PC-9 (cell line): ENCODE data around the gene NSD2. TPM values are rescaled to one million over a fixed set of nuclear protein-coding genes. Genes with fewer than 3 reads are reported as not detected.

Source experiments
- BruUV-seq: library from RNA; stranded (reverse); fragments of 400-500 nt; replicated peaks from 2 replicates; lab custom pipeline; 2021; lab: Mats Ljungman, UMichigan
- CTCF ChIA-PET: fragments of 300-600 bp; sonication (Branson Sonifier 250); formaldehyde crosslinking; loops from one replicate; lab custom pipeline; 2022; ENCODE audit warnings: antibody characterized with exemption; lab: Charles Lee
- POLR2A ChIA-PET: fragments of 300-600 bp; sonication (Branson Sonifier 250); formaldehyde crosslinking; loops from one replicate; lab custom pipeline; 2022; ENCODE audit warnings: antibody characterized with exemption; ENCODE audit not compliant: unreplicated experiment; lab: Charles Lee
- DNase-seq, 2 experiments: peaks; one replicate each; pipeline versions ENCODE4 v3.0.0 to v3.0.0-alpha.2; 2015 to 2022; ENCODE audit warnings: mixed read lengths in 1 of 2
- H2AFZ ChIP-seq: fragments of 200-600 bp; sonication (generic); 2 replicates; pipeline ENCODE4 v1.8.1; 2017; ENCODE audit warnings: antibody characterized with exemption
- H3F3A ChIP-seq: fragments of 200-600 bp; sonication (generic); 2 replicates; pipeline ENCODE4 v1.8.1; 2017; ENCODE audit warnings: antibody characterized with exemption, mild to moderate bottlenecking, low read depth; ENCODE audit not compliant: insufficient read depth
- H3K27ac ChIP-seq: fragments of 200-600 bp; sonication (generic); 2 replicates; pipeline ENCODE4 v1.6.1; 2016; ENCODE audit warnings: mixed run types
- H3K27me3 ChIP-seq: fragments of 200-600 bp; sonication (generic); 2 replicates; pipeline ENCODE4 v1.6.1; 2016; ENCODE audit warnings: low read depth, mixed run types; ENCODE audit not compliant: insufficient read depth
- H3K36me3 ChIP-seq: fragments of 200-600 bp; sonication (generic); 2 replicates; pipeline ENCODE4 v1.6.1; 2016; ENCODE audit warnings: low read depth, mixed run types
- H3K4me1 ChIP-seq: fragments of 200-600 bp; sonication (generic); replicated peaks from 2 replicates; pipeline ENCODE4 v1.6.1; 2016; ENCODE audit warnings: mixed run types; ENCODE audit not compliant: insufficient read depth
- H3K4me2 ChIP-seq: fragments of 200-600 bp; sonication (generic); 2 replicates; pipeline ENCODE4 v1.6.1; 2017; ENCODE audit warnings: mixed run types
- H3K4me3 ChIP-seq: fragments of 200-600 bp; sonication (generic); 2 replicates; pipeline ENCODE4 v1.6.1; 2016; ENCODE audit warnings: mixed run types
- H3K79me2 ChIP-seq: fragments of 200-600 bp; sonication (generic); 2 replicates; pipeline ENCODE4 v1.6.1; 2017; ENCODE audit warnings: low read depth, mixed run types
- H3K9me2 ChIP-seq: fragments of 200-600 bp; sonication (generic); 2 replicates; pipeline ENCODE4 v1.8.1; 2017; ENCODE audit warnings: mild to moderate bottlenecking; ENCODE audit not compliant: insufficient read depth
- H3K9me3 ChIP-seq: fragments of 200-600 bp; sonication (generic); 2 replicates; pipeline ENCODE4 v1.8.1; 2016; ENCODE audit warnings: low read depth; ENCODE audit not compliant: insufficient read depth
- H4K20me1 ChIP-seq: fragments of 200-600 bp; sonication (generic); 2 replicates; pipeline ENCODE4 v1.8.1; 2017; ENCODE audit not compliant: insufficient read depth
- EZH2 ChIP-seq: fragments of 200-600 bp; sonication (generic); IDR thresholded peaks from 2 replicates; pipeline ENCODE4 v1.8.0; 2017; ENCODE audit warnings: antibody characterized with exemption, low read depth
- intact Hi-C: fragments of 100-400 bp; cut with micrococcal nuclease; formaldehyde crosslinking; loops from one replicate; pipeline ENCODE4 v1.10.0; 2022; ENCODE audit not compliant: unreplicated experiment
- total RNA-seq: library from RNA; stranded (reverse); gene quantifications from 2 replicates; pipeline ENCODE4 v1.2.3, GENCODE V29; 2021
- TF ChIP-seq, protein P1 (sequence below): fragments of 200-600 bp; sonication (generic); conservative IDR thresholded peaks from 2 replicates; pipeline ENCODE4 v1.6.1; 2017; ENCODE audit warnings: mixed run types, antibody characterized with exemption, mild to moderate bottlenecking, moderate library complexity

The NSD2 gene
- total RNA-seq, 1 experiment from 2014 or later, result 176 TPM

DNA sequence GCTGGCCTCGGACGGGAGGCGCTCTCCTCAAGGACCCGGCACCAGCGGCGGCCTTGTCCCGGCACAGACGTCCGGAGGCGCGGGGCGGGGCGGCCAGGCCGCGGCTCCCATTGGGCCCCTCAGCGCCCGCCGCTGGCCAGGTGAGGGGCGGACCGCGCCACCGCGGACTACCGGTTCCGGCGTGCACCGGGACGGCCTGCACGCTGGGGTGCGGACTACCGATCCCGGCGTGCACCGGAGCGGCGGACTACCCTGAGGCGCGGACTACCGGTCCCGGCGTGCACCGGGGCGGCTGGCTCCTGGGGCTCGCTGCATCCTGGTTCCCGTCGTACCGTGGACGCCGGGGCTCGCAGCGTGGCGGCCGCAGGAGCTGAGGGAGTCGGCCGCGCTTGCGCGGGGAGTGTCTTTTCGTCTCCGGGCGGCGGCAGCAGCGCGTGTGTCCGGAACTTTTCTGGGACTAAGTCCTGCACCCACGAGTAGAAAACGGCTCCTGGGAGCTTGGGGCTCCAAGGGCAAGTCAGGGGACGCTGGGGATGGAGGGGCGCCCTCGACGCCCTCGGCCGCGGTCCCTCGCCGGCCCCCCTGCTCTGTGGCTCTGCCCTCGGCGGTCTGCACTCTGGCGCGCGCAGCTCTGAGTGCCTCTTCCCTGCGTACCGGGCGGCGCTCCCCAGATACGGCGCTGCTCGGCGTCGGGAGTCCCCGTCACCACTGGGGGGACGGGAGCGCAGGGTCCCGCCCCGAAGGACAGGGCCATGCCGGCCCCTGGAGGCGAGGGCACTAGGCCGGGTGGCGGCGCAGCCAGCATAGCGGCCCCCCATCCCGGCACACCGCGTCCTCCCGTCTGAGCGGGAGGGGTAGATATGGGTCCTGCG, 14.9 kb upstream of the NSD2 start, which contains the start of gene LETM1:
LETM1 (minus strand) TSS at position 86 of the 872 bp plus-strand sequence. CDS start 206 bp downstream, outside the sequence.
- peak within 1 kb of the TSS; percentile 47; the same call in 1 of the 2 replicates for H3K27ac ChIP-seq
- peaks cover 61% of the 10 kb centered on the region for H3K79me2 ChIP-seq
- H3K4me1 ChIP-seq, result peaks cover 36% of the 10 kb centered on the region
- peak within 1 kb of the TSS; percentile 99 for H2AFZ ChIP-seq
- peaks cover 15% of the 10 kb centered on the region for H4K20me1 ChIP-seq
- TF ChIP-seq EZH2, result no peak
- TF ChIP-seq, protein P1, sequence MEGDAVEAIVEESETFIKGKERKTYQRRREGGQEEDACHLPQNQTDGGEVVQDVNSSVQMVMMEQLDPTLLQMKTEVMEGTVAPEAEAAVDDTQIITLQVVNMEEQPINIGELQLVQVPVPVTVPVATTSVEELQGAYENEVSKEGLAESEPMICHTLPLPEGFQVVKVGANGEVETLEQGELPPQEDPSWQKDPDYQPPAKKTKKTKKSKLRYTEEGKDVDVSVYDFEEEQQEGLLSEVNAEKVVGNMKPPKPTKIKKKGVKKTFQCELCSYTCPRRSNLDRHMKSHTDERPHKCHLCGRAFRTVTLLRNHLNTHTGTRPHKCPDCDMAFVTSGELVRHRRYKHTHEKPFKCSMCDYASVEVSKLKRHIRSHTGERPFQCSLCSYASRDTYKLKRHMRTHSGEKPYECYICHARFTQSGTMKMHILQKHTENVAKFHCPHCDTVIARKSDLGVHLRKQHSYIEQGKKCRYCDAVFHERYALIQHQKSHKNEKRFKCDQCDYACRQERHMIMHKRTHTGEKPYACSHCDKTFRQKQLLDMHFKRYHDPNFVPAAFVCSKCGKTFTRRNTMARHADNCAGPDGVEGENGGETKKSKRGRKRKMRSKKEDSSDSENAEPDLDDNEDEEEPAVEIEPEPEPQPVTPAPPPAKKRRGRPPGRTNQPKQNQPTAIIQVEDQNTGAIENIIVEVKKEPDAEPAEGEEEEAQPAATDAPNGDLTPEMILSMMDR, result no peak
- H3K9me2 ChIP-seq, result no peaks in the 10 kb centered on the region
- peak within 1 kb of the TSS; percentile 82 for H3K4me3 ChIP-seq
- peak within 1 kb of the TSS; percentile 96 for H3K4me2 ChIP-seq
- H3K27me3 ChIP-seq, result no peaks in the 10 kb centered on the region
- H3K9me3 ChIP-seq, result no peaks in the 10 kb centered on the region
- BruUV-seq, result no TSS peak
- ChIA-PET POLR2A (interaction anchor here (0.5 to 0.6 kb wide), 3 partner anchors 8 to 1382 kb away, joined by 3 to 16 read pairs (median 5); no protein-coding TSS in a partner anchor), CTCF (no interaction called here)
- intact Hi-C loops, result loop anchor here (1.0 kb wide), 1 partner anchor 14 kb away; no protein-coding TSS in a partner anchor
- H3K36me3 ChIP-seq, result no peaks in the 10 kb centered on the region
- peaks cover 15% of the 10 kb centered on the region; the same call in 1 of the 2 replicates for H3F3A ChIP-seq
- DNase-seq, result peak; percentile 80 to 97

DNA sequence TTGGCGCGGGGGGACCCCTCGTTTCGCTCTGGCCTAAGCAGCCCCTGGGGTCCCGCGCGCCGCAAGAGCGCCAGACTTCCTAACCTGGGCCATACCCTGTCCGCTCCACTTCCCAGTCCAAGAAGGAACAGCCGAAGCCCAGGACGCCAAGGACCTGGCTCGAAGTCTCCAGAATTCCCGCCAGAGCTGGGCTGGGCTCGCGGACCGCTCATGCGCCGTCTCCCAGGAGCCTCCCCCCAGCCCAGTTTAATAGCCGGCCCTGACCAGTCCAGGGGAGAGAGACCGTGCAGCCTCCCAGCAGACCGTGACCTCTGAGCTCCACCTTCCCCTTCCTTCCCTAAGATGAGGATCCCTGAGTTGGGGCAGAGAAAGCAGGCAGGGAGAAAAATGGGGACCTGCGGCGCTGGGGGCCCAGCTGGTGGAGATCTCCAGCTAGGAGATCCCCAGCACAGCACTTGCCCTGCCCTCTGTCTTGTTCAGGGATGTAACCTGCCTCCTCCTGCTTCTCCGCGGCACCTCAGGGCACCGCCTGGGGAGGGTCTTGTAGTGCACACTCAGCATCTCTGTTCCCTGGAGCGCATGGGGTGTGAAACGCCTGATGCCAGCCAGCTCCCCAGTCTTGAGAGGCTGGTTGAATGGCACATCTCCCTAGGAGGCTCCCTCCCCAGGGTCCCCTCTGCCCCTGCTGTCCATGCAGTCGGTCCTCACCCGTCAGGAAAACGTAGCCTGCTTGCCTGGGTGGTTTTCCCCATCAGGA, 14.1 kb upstream of the NSD2 start:
- DNase-seq, result no peak
- Histone ChIP-seq H3K27me3 (no peaks in the 10 kb centered on the region), H3K4me3 (peak overlapping the region; percentile 82), H4K20me1 (peaks cover 9% of the 10 kb centered on the region), H3K36me3 (no peaks in the 10 kb centered on the region), H3K9me2 (no peaks in the 10 kb centered on the region), H3K9me3 (no peaks in the 10 kb centered on the region), H3K79me2 (peaks cover 53% of the 10 kb centered on the region), H3K4me1 (peaks cover 32% of the 10 kb centered on the region), H2AFZ (peak overlapping the region; percentile 99), H3F3A (peaks cover 9% of the 10 kb centered on the region; the same call in 1 of the 2 replicates), H3K4me2 (peak overlapping the region; percentile 89), H3K27ac (no peak overlapping the region)
- TF ChIP-seq, protein P1, result no peak
- no peak for TF ChIP-seq EZH2
- intact Hi-C loops, result loop anchor here (1.0 kb wide), 1 partner anchor 13 kb away; no protein-coding TSS in a partner anchor
- ChIA-PET POLR2A (interaction anchor here (0.5 to 0.7 kb wide), 3 partner anchors 30 to 1383 kb away, joined by 3 to 5 read pairs (median 3); no protein-coding TSS in a partner anchor), CTCF (no interaction called here)
- TSS peak; percentile 54 for BruUV-seq

DNA sequence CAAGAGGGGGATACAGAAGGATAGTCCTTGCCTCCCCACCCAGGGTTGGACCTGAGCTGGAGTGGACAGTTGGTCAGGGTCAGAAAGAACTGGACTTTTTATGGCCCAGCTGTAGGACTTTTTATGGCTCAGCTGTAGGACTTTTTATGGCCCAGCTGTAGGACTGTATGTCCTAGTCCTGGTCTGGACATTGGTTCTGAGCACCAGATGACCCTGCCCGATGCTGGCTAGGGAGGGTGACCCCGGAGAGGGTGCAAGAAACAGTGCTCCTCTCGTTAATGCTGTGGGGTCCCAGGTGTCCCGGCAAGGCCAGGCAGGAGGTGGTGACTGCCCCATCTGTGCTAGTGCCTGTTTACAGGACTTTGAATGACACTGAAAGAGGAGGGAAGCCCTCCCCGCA, 13.3 kb upstream of the NSD2 start:
- H3F3A ChIP-seq, result peaks cover 9% of the 10 kb centered on the region; the same call in 1 of the 2 replicates
- no peak overlapping the region for H3K4me3 ChIP-seq
- H2AFZ ChIP-seq, result no peak overlapping the region
- CTCF ChIA-PET, result no interaction called here
- no TSS peak for BruUV-seq
- peak overlapping the region; percentile 89 for H3K4me2 ChIP-seq
- DNase-seq, result no peak
- no peaks in the 10 kb centered on the region for H3K36me3 ChIP-seq
- H3K27ac ChIP-seq, result no peak overlapping the region
- H3K4me1 ChIP-seq, result peaks cover 24% of the 10 kb centered on the region
- no peaks in the 10 kb centered on the region for H3K9me2 ChIP-seq
- intact Hi-C loops, result no loop called here
- H4K20me1 ChIP-seq, result peaks cover 7% of the 10 kb centered on the region; the same call in 1 of the 2 replicates
- H3K27me3 ChIP-seq, result no peaks in the 10 kb centered on the region
- no peak for TF ChIP-seq EZH2
- TF ChIP-seq, protein P1, result no peak
- POLR2A ChIA-PET, result no interaction called here
- H3K79me2 ChIP-seq, result peaks cover 45% of the 10 kb centered on the region
- no peaks in the 10 kb centered on the region for H3K9me3 ChIP-seq
